SU-DHL-6 (cell line): ENCODE results near the gene DPYSL5.

Source experiments
- CTCF ChIP-seq: fragments of 200-600 bp; sonication (generic); IDR thresholded peaks from one replicate; pipeline ENCODE4 v1.5.1; 2017; ENCODE audit warnings: antibody characterized with exemption, mild to moderate bottlenecking, low read length, moderate library complexity; ENCODE audit not compliant: insufficient read depth, poor library complexity, severe bottlenecking
- EZH2phosphoT487 ChIP-seq: fragments of 200-600 bp; sonication (generic), shearing (Covaris generic); conservative IDR thresholded peaks from 2 replicates; pipeline ENCODE4 v1.6.1; 2018; ENCODE audit warnings: mild to moderate bottlenecking, antibody characterized with exemption, low read length, moderate library complexity, mixed read lengths

GRCh38 chr2:26900831-26901321 is 52.9 kb downstream of the DPYSL5 start:
- TF ChIP-seq CTCF (no peak), EZH2phosphoT487 (no peak)
